Kidney tubule cell (primary cell): Measurements from ENCODE around the gene WASF2.
"Not testable (repeated sequence)": the region's sequence is repeated elsewhere in the genome, so short reads cannot be mapped to it uniquely, and the experiment has no call there.

ENCODE experiments used
- DNase-seq: peaks from one replicate; pipeline ENCODE4 v3.0.0-alpha.2; 2018; ENCODE audit warnings: low spot score

The WASF2 gene

GRCh38 chr1:27451343-27451742 lies 38.6 kb downstream of the WASF2 start:
- no peak for DNase-seq

GRCh38 chr1:27448982-27449381 lies 41.0 kb downstream of the WASF2 start:
- DNase-seq = no peak

- no peak for DNase-seq
Observed at GRCh38 chr1:27447883-27448282, 42.1 kb downstream of the WASF2 start.

- no peak for DNase-seq
Observed at GRCh38 chr1:27447399-27447798, 42.6 kb downstream of the WASF2 start.

- no peak for DNase-seq
Observed at GRCh38 chr1:27446496-27447020, 43.4 kb downstream of the WASF2 start.

GRCh38 chr1:27445177-27445936 lies 44.6 kb downstream of the WASF2 start:
- DNase-seq = no peak

- DNase-seq = no peak
Observed at GRCh38 chr1:27444632-27445031, 45.3 kb downstream of the WASF2 start.

GRCh38 chr1:27439150-27439549 lies 50.8 kb downstream of the WASF2 start:
- no peak for DNase-seq

GRCh38 chr1:27438621-27439061 lies 51.3 kb downstream of the WASF2 start:
- peak; percentile 27 for DNase-seq

GRCh38 chr1:27436204-27437159 lies 53.5 kb downstream of the WASF2 start:
- peak; percentile 71 for DNase-seq

- DNase-seq = no peak
Observed at GRCh38 chr1:27435566-27436203, 54.3 kb downstream of the WASF2 start.

- DNase-seq = no peak
Observed at GRCh38 chr1:27433706-27434105, 56.3 kb downstream of the WASF2 start.

GRCh38 chr1:27432725-27433124 lies 57.2 kb downstream of the WASF2 start:
- DNase-seq = not testable (repeated sequence)

- DNase-seq = no peak
Observed at GRCh38 chr1:27431601-27431940, 58.4 kb downstream of the WASF2 start.

GRCh38 chr1:27430903-27431600 lies 58.9 kb downstream of the WASF2 start:
- no peak for DNase-seq

GRCh38 chr1:27429029-27429425 lies 60.9 kb downstream of the WASF2 start:
- DNase-seq = no peak

GRCh38 chr1:27428316-27429028 lies 61.5 kb downstream of the WASF2 start:
- peak; percentile 35 for DNase-seq

- no peak for DNase-seq
Observed at GRCh38 chr1:27427816-27428315, 62.1 kb downstream of the WASF2 start.

- no peak for DNase-seq
Observed at GRCh38 chr1:27427329-27427728, 62.6 kb downstream of the WASF2 start.

- no peak for DNase-seq
Observed at GRCh38 chr1:27423709-27424108, 66.3 kb downstream of the WASF2 start.
